HL-60 (cell line): ENCODE measurements around the gene NAA25.

Experiments used
- DNase-seq, 2 experiments: peaks; one replicate each; pipeline ENCODE4 v3.0.0-alpha.2; 2010 to 2020; ENCODE audit warnings: low read depth in 1 of 2, low spot score in 1 of 2
- H3K27ac ChIP-seq: fragments of 250-450 bp; sonication (Bioruptor Pico); replicated peaks from 2 replicates; pipeline ENCODE4 v1.5.1; 2020; ENCODE audit warnings: mild to moderate bottlenecking, moderate library complexity
- H3K27me3 ChIP-seq: fragments of 250-450 bp; sonication (Bioruptor Pico); 2 replicates; pipeline ENCODE4 v1.5.1; 2021; ENCODE audit warnings: mild to moderate bottlenecking, moderate library complexity; ENCODE audit not compliant: insufficient read depth, poor library complexity, severe bottlenecking
- H3K4me3 ChIP-seq: replicated peaks from 2 replicates; pipeline ENCODE4 v1.5.1; 2011; ENCODE audit warnings: mild to moderate bottlenecking, control low read depth, low read length; ENCODE audit not compliant: insufficient read depth
- GABPA ChIP-seq: IDR thresholded peaks from 2 replicates; pipeline ENCODE4 v1.6.1; 2012; ENCODE audit warnings: low read depth
- POLR2AphosphoS5 ChIP-seq: IDR thresholded peaks from 2 replicates; pipeline ENCODE4 v1.6.1; 2012; ENCODE audit warnings: low read depth
- SPI1 ChIP-seq: IDR thresholded peaks from 2 replicates; pipeline ENCODE4 v1.6.1; 2012; ENCODE audit warnings: low read depth, mild to moderate bottlenecking, borderline replicate concordance
- TF ChIP-seq, protein P1 (sequence below): IDR thresholded peaks from 2 replicates; pipeline ENCODE4 v1.6.1; 2012; ENCODE audit warnings: low read depth; ENCODE audit not compliant: insufficient replicate concordance
- TF ChIP-seq, protein P2 (sequence below): IDR thresholded peaks from one replicate; pipeline ENCODE4 v1.5.1; 2011; ENCODE audit warnings: low read length, control low read depth, inconsistent platforms; ENCODE audit not compliant: insufficient read depth

NAA25 gene

DNA sequence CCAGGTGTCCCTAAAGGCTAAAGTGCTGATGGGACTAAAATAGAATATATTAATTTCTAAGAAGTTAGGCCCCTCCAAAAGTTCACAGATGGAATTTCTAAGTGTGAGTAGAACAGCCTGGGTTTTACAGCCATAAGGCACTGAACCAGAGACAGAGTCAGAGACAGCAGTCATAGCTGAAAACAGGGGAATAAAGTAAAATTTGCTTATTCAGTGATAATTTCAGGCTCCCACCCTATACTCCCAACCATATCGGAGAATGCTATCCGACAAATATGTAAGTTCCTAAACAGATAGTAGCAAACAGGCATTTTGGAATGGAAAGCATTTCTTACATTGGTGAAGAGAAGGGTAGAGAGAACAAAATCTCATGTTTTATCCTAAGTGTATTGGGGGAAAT lies 45.3 kb downstream of the NAA25 start:
- no peak for DNase-seq
- TF ChIP-seq GABPA, result no peak
- no peak for TF ChIP-seq SPI1
- TF ChIP-seq, protein P1, sequence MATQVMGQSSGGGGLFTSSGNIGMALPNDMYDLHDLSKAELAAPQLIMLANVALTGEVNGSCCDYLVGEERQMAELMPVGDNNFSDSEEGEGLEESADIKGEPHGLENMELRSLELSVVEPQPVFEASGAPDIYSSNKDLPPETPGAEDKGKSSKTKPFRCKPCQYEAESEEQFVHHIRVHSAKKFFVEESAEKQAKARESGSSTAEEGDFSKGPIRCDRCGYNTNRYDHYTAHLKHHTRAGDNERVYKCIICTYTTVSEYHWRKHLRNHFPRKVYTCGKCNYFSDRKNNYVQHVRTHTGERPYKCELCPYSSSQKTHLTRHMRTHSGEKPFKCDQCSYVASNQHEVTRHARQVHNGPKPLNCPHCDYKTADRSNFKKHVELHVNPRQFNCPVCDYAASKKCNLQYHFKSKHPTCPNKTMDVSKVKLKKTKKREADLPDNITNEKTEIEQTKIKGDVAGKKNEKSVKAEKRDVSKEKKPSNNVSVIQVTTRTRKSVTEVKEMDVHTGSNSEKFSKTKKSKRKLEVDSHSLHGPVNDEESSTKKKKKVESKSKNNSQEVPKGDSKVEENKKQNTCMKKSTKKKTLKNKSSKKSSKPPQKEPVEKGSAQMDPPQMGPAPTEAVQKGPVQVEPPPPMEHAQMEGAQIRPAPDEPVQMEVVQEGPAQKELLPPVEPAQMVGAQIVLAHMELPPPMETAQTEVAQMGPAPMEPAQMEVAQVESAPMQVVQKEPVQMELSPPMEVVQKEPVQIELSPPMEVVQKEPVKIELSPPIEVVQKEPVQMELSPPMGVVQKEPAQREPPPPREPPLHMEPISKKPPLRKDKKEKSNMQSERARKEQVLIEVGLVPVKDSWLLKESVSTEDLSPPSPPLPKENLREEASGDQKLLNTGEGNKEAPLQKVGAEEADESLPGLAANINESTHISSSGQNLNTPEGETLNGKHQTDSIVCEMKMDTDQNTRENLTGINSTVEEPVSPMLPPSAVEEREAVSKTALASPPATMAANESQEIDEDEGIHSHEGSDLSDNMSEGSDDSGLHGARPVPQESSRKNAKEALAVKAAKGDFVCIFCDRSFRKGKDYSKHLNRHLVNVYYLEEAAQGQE, result no peak
- TF ChIP-seq POLR2AphosphoS5, result no peak
- TF ChIP-seq, protein P2, sequence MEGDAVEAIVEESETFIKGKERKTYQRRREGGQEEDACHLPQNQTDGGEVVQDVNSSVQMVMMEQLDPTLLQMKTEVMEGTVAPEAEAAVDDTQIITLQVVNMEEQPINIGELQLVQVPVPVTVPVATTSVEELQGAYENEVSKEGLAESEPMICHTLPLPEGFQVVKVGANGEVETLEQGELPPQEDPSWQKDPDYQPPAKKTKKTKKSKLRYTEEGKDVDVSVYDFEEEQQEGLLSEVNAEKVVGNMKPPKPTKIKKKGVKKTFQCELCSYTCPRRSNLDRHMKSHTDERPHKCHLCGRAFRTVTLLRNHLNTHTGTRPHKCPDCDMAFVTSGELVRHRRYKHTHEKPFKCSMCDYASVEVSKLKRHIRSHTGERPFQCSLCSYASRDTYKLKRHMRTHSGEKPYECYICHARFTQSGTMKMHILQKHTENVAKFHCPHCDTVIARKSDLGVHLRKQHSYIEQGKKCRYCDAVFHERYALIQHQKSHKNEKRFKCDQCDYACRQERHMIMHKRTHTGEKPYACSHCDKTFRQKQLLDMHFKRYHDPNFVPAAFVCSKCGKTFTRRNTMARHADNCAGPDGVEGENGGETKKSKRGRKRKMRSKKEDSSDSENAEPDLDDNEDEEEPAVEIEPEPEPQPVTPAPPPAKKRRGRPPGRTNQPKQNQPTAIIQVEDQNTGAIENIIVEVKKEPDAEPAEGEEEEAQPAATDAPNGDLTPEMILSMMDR, result no peak
- Histone ChIP-seq H3K27me3 (no peaks in the 10 kb centered on the region), H3K27ac (no peak overlapping the region), H3K4me3 (no peak overlapping the region)

DNA sequence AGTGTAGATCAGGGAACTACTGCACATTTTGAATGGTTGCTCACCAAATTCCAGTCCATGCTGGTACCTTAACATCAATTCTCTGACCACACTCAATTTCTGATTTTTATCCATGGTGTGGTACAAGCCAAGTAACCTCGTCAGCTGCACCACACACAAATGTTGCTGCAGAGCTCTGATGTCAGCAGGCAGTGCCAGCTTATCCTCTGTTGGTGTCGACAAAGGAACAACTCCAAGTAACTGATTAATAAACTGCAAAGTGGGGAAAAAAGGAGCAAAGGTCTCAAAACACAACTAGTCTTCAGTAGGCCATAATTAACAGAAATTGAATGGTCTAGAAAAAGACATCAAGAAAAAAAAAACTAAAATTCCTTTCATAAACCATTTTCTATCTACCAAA lies 47.4 kb downstream of the NAA25 start:
- Histone ChIP-seq H3K27me3 (no peaks in the 10 kb centered on the region), H3K27ac (no peak overlapping the region), H3K4me3 (no peak overlapping the region)
- TF ChIP-seq SPI1, result no peak
- TF ChIP-seq, protein P1, result no peak
- TF ChIP-seq, protein P2, result no peak
- TF ChIP-seq GABPA, result no peak
- TF ChIP-seq POLR2AphosphoS5, result no peak
- no peak for DNase-seq

DNA sequence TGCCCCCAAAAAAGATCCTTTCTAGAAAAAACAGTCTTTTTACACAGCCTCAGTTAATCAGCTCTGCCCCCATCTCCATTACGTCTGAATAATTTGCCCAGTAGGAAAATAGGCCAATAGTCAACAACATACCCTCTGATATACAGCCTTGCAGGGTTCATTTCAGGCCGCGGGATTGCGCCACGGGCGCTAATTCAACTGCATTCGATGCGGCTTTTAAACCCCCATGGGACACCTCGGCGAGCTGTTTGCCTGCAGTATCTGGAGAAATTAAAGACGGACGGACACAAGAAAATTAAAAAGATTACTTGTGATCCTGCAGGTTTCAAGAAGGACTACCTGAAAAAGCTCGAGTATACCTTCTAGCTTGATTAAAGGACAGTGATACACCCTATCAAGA lies 59.2 kb downstream of the NAA25 start:
- TF ChIP-seq POLR2AphosphoS5, result no peak
- TF ChIP-seq, protein P2, result no peak
- no peak for TF ChIP-seq SPI1
- TF ChIP-seq, protein P1, result no peak
- TF ChIP-seq GABPA, result no peak
- Histone ChIP-seq H3K4me3 (no peak overlapping the region), H3K27ac (no peak overlapping the region), H3K27me3 (no peaks in the 10 kb centered on the region)
- DNase-seq, result no peak
